K562 (cell line): Measurements from ENCODE around the gene NECTIN2. TPM values are rescaled to one million over a fixed set of nuclear protein-coding genes. Genes with fewer than 3 reads are reported as not detected.

Experiments
- C11orf30 ChIP-seq: fragments of 450-650 bp; IDR thresholded peaks from 2 replicates; pipeline ENCODE4 v1.6.1; 2016; ENCODE audit warnings: low read depth, mild to moderate bottlenecking
- E2F4 ChIP-seq: sonication (generic); formaldehyde crosslinking; IDR thresholded peaks from 2 replicates; pipeline ENCODE4 v1.8.0; 2022; ENCODE audit warnings: mild to moderate bottlenecking, low read depth, missing genetic modification reagents
- E2F6 ChIP-seq, 2 experiments: IDR thresholded peaks; 2 replicates each; pipeline ENCODE4 v1.6.1; 2011; ENCODE audit warnings: borderline replicate concordance in 1 of 2, control low read depth in 1 of 2, low read depth in 1 of 2, low read length in 1 of 2, mild to moderate bottlenecking in 1 of 2, mixed read lengths in 1 of 2, moderate library complexity in 1 of 2; ENCODE audit not compliant: insufficient read depth in 1 of 2, insufficient read length in 1 of 2, poor library complexity in 1 of 2, severe bottlenecking in 1 of 2; ENCODE audit errors: extremely low read depth in 1 of 2
- MNT ChIP-seq, 2 experiments: fragments of 450-650 bp; conservative IDR thresholded peaks; 2 replicates each; pipeline ENCODE4 v1.6.1; 2017; ENCODE audit warnings: mild to moderate bottlenecking in 2 of 2, moderate library complexity in 2 of 2
- PHF20 ChIP-seq: fragments of 450-650 bp; IDR thresholded peaks from 2 replicates; pipeline ENCODE4 v1.6.1; 2018; ENCODE audit not compliant: partially characterized antibody
- ZBTB40 ChIP-seq, 2 experiments: fragments of 450-650 bp in 1 of 2; sonication (generic) in 1 of 2; formaldehyde crosslinking in 1 of 2; IDR thresholded peaks; 2 replicates each; pipeline versions ENCODE4 v1.7.1 to v1.9.0; 2016 to 2022; ENCODE audit warnings: inconsistent platforms in 1 of 2, mild to moderate bottlenecking in 1 of 2, missing genetic modification reagents in 1 of 2
- ZNF518B ChIP-seq: fragments of 250-450 bp; sonication (Bioruptor Pico); IDR thresholded peaks from 2 replicates; pipeline ENCODE4 v1.5.0; 2021; ENCODE audit warnings: mild to moderate bottlenecking, moderate library complexity
- polyA plus RNA-seq, 8 experiments: library from polyadenylated mRNA; depleted of rRNA in 4 of 8; stranded (reverse) in 5 of 8; unstranded in 3 of 8; fragments of >200 nt; fragmentation: Nextera tagmentation in 2 of 8; fragmentation: Illumina TruSeq in 1 of 8; extraction: Ambion mirVana in 2 of 8; extraction: Trizol in 1 of 8; gene quantifications; 2 replicates each; pipeline versions ENCODE4 v1.2.1 to v1.2.3, GENCODE V29; 2011 to 2014; ENCODE audit warnings: inconsistent platforms in 1 of 8, missing spikeins in 1 of 8
- total RNA-seq, 7 experiments: library from RNA; depleted of rRNA in 6 of 7; stranded (reverse); fragments of >200 nt in 6 of 7; fragmentation: Illumina TruSeq in 2 of 7; extraction: Trizol in 2 of 7; gene quantifications; 2 replicates each; pipeline versions ENCODE4 v1.2.1 to v1.2.3, GENCODE V29; 2011 to 2021; ENCODE audit warnings: low replicate concordance in 1 of 7

Gene NECTIN2
- total and polyA plus RNA-seq, 9 of the 15 experiments (the other 6 are each of a cell fraction or from before 2014, with no cell fraction given), result 3.9 to 94.9 (median 34.9) TPM

GRCh38 chr19:44845612-44846454 is at the start of gene NECTIN2 (continued):
- TF ChIP-seq E2F4 (peak; percentile 62; the same call in 1 of the 2 replicates), MNT (conservative IDR thresholded peaks at IDR 0.05) (peak; percentile 91 to 93), C11orf30 (peak; percentile 55), PHF20 (no peak), ZBTB40 (IDR thresholded peaks at IDR 0.05) (no peak), ZBTB40 (CRISPR knock-in tag; IDR thresholded peaks at IDR 0.05) (no peak), ZNF518B (CRISPR knock-in tag) (no peak), E2F6 (IDR thresholded peaks at IDR 0.05; ENCODE audit: borderline replicate concordance in 1 of 2, extremely low read depth in 1 of 2, insufficient read depth in 1 of 2, insufficient read length in 1 of 2, low read depth in 1 of 2, low read length in 1 of 2, poor library complexity in 1 of 2, severe bottlenecking in 1 of 2) (peak; percentile 7 to 39)
